Activated CD8-positive, alpha-beta T cell treated with anti-CD3 and anti-CD28 coated beads, Interleukin-2, amount 10 ng/mL, durations not matched to agents 7 days and 5 days (primary cell): ENCODE measurements around the gene FOCAD. TPM values are rescaled to one million over a fixed set of nuclear protein-coding genes. Genes with fewer than 3 reads are reported as not detected.

Experiments used
- ATAC-seq: fragments of 150-1000 bp; cut with Tn5 transposase; one replicate; pipeline ENCODE4 v1.10.0; 2021; ENCODE audit warnings: moderate library complexity
- CTCF ChIA-PET: fragments of 350-600 bp; sonication (Branson Sonifier 250); formaldehyde crosslinking; loops from one replicate; lab custom pipeline; 2021; ENCODE audit warnings: antibody characterized with exemption; lab: Charles Lee
- POLR2A ChIA-PET: fragments of 350-600 bp; sonication (Branson Sonifier 250); formaldehyde crosslinking; loops from one replicate; lab custom pipeline; 2021; ENCODE audit warnings: antibody characterized with exemption; lab: Charles Lee
- DNase-seq: peaks from one replicate; pipeline ENCODE4 v3.0.0-alpha.2; 2020
- H3K27ac Mint-ChIP-seq: one replicate; pipeline ENCODE4 v1.8.0; 2021; ENCODE audit warnings: mild to moderate bottlenecking, mixed read lengths
- H3K27me3 Mint-ChIP-seq: one replicate; pipeline ENCODE4 v1.8.0; 2021; ENCODE audit warnings: low read depth, mixed read lengths
- H3K36me3 Mint-ChIP-seq: one replicate; pipeline ENCODE4 v1.8.0; 2021; ENCODE audit warnings: low read depth, mixed read lengths
- H3K4me1 Mint-ChIP-seq: one replicate; pipeline ENCODE4 v1.8.0; 2021; ENCODE audit warnings: low read depth, mixed read lengths
- H3K4me3 Mint-ChIP-seq: one replicate; pipeline ENCODE4 v1.8.0; 2021; ENCODE audit warnings: mild to moderate bottlenecking, mixed read lengths
- H3K9me3 Mint-ChIP-seq: one replicate; pipeline ENCODE4 v1.8.0; 2022; ENCODE audit warnings: mixed read lengths; ENCODE audit not compliant: insufficient read depth
- total RNA-seq, 2 experiments: library from RNA; stranded (reverse); gene quantifications; one replicate each; pipeline ENCODE4 v1.2.3, GENCODE V29; 2021

Gene FOCAD
- total RNA-seq, 2 experiments from 2014 or later = 31.5 to 32.8 TPM

DNA sequence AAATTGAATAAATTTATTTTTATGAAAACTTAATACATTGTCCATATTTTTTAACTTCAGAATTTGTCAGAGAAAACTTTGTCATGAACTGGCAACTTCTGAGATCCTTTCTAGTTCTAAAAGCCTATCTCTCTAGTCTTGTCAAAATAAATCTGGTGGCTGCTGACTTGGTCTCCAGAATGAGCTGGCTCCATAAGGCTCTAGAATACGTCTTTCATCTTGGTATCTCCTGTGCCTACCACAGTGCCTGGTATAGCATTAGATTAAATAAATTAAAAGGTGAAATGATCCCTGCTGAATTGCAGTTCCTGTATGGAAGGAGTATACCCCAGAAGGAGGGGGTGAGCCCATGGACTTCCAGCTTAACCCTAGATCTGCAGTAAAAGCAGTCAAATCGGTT, 2.6 kb upstream of the FOCAD start:
- Mint-ChIP-seq H3K4me1 (peaks cover 20% of the 10 kb centered on the region), H3K4me3 (no peak overlapping the region), H3K36me3 (peaks cover under 1% of the 10 kb centered on the region), H3K9me3 (peaks cover under 1% of the 10 kb centered on the region), H3K27me3 (no peaks in the 10 kb centered on the region), H3K27ac (no peak overlapping the region)
- POLR2A ChIA-PET = no interaction called here
- CTCF ChIA-PET = interaction anchor here (3.0 kb wide), 1 partner anchor 57 kb away, joined by 14 read pairs; no protein-coding TSS in a partner anchor
- DNase-seq (no peak), ATAC-seq (no peak)

DNA sequence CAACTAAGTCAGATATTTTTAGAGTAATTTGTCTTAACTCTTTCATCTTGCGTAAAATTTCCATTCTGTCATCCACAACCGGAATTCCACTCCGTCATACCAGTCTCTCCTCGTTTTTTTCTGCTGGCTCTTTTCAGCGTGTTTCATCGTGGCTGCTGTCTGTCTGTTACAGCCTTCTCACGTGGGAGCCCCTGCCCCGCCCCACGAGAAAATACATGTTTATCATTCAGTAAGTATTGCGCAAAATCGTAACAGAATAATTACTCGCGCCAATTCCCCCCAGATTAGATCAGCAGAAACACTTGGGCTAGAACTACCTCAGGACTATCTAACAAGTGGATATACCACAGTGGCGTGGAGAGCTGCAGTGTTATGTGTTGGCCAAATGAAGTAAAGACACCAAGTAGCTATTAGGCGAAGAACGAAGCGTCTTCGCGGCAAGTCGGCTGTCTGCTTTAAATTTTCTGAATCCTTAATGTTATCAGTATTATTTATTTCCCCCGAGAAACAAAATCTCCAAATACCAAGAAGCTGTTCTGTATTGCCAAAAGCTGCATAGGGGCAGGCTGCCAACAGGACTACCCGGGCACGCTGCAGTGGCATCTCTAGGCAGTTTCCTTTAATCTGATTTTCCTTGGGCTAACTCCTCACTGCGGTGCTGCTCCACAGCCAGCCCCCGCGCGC, 566 bp upstream of the FOCAD start:
- peak overlapping the region; percentile 84 for H3K4me3 Mint-ChIP-seq
- H3K36me3 Mint-ChIP-seq = no peaks in the 10 kb centered on the region
- ChIA-PET POLR2A (interaction anchor here (0.6 to 2.5 kb wide), 9 partner anchors 24 to 473 kb away, joined by 3 to 27 read pairs (median 3); partner anchors contain the start of gene MLLT3), CTCF (interaction anchor here (1.1 to 1.7 kb wide), 4 partner anchors 9 to 258 kb away, joined by 4 to 10 read pairs (median 6); partner anchors contain the start of gene MLLT3)
- peak; percentile 51 for DNase-seq
- H3K27me3 Mint-ChIP-seq = no peaks in the 10 kb centered on the region
- no peaks in the 10 kb centered on the region for H3K9me3 Mint-ChIP-seq
- peak overlapping the region; percentile 54 for H3K27ac Mint-ChIP-seq
- peaks cover 20% of the 10 kb centered on the region for H3K4me1 Mint-ChIP-seq
- peak; percentile 3 for ATAC-seq

DNA sequence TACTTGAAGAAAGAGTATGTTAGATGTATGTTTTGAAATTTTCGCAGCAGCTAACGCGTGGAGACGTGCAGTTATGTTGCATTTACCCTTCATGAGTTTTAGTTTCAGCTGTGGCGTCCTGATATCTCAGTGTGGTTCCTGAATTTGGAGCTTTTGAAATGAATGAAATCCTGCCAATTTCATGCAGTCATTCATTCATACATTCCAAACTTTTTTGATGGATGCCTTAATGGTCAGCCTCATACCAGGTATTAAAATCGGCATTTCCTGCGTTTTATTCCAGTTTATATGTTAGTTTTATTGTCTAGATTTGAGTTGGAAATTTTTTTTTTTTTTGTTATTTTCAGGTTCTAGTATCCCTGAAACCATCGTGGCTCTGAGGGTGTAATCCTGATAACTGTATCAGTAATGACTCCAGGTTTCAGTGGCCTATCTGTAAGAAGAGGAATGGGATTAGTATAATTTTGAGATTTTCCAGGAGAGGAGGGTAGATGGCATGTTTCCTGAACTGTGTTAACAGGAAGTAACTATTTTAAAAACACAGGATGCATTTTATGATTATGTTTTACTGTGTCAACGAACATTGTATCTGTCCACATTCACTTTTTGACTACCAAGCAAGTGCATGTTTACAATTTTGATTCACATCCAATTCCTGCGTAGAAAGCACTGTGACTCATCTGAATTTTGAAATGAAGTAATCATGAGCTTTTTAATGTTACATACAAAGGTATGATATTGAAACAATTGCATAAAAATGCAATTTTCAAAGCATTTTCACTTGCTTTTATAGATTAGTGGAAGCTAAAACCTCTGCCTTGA, 1.0 kb downstream of the FOCAD start:
- DNase-seq (no peak), ATAC-seq (no peak)
- Mint-ChIP-seq H3K27ac (peak overlapping the region; percentile 82), H3K4me1 (peaks cover 20% of the 10 kb centered on the region), H3K4me3 (peak overlapping the region; percentile 84), H3K27me3 (no peaks in the 10 kb centered on the region), H3K9me3 (no peaks in the 10 kb centered on the region), H3K36me3 (no peaks in the 10 kb centered on the region)
- ChIA-PET POLR2A (interaction anchor here (0.9 to 2.5 kb wide), 6 partner anchors 11 to 290 kb away, joined by 3 to 27 read pairs (median 4); partner anchors contain the start of gene MLLT3), CTCF (interaction anchor here (0.8 to 2.1 kb wide), 9 partner anchors 8 to 330 kb away, joined by 3 to 10 read pairs (median 3); partner anchors contain the start of gene MLLT3)

DNA sequence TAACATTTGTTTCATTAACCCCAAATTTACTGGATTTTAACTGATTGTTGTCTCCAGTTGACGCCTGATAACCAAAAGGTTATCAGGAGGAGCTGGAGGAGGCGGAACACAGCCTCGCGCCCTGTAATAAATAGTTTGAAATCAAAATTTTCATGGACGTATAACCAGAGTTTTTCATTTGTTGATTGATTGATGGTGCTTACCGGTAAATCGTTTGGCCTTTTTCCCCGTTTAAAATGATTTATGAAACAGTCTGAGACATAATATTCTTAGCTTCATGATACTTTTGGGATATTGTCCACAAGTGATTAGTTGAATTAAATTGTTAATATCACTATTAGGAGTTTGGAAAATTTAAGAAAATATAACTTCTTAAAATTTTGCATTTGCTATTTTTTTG, 1.7 kb downstream of the FOCAD start:
- no peak overlapping the region for H3K27ac Mint-ChIP-seq
- no peaks in the 10 kb centered on the region for H3K27me3 Mint-ChIP-seq
- CTCF ChIA-PET = interaction anchor here (0.5 to 2.1 kb wide), 7 partner anchors 9 to 330 kb away, joined by 3 to 7 read pairs (median 3); no protein-coding TSS in a partner anchor
- POLR2A ChIA-PET = interaction anchor here (2.5 kb wide), 1 partner anchor 64 kb away, joined by 27 read pairs; the partner anchor contains the start of gene MLLT3
- DNase-seq (no peak), ATAC-seq (no peak)
- H3K36me3 Mint-ChIP-seq = no peaks in the 10 kb centered on the region
- no peaks in the 10 kb centered on the region for H3K9me3 Mint-ChIP-seq
- H3K4me1 Mint-ChIP-seq = peaks cover 19% of the 10 kb centered on the region
- H3K4me3 Mint-ChIP-seq = peak overlapping the region; percentile 84

DNA sequence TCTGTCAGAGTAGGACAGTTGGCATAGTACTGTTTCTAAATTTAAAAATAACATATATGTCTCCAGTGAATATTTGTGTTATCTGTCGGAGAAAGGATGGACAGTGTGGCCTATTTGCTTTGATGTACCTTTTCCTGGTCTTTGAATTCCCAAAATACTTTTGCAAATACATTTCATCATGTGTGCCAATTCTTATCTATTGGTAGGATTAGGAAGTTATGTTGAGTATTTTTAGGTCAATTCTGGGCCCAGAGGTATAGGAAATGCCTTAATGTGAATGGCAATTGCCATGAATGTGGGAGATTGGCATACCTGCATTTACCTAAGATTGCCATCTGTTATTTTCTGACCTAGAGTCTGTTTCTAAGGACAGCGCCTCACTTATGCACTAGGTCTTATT, 5.8 kb downstream of the FOCAD start:
- H3K27ac Mint-ChIP-seq = no peak overlapping the region
- no peak for ATAC-seq
- DNase-seq = no peak
- H3K27me3 Mint-ChIP-seq = no peaks in the 10 kb centered on the region
- ChIA-PET CTCF (interaction anchor here (1.0 to 1.5 kb wide), 2 partner anchors 18 to 49 kb away, joined by 3 to 5 read pairs; no protein-coding TSS in a partner anchor), POLR2A (no interaction called here)
- H3K9me3 Mint-ChIP-seq = no peaks in the 10 kb centered on the region
- peaks cover 9% of the 10 kb centered on the region for H3K4me1 Mint-ChIP-seq
- H3K36me3 Mint-ChIP-seq = peaks cover 3% of the 10 kb centered on the region
- no peak overlapping the region for H3K4me3 Mint-ChIP-seq

DNA sequence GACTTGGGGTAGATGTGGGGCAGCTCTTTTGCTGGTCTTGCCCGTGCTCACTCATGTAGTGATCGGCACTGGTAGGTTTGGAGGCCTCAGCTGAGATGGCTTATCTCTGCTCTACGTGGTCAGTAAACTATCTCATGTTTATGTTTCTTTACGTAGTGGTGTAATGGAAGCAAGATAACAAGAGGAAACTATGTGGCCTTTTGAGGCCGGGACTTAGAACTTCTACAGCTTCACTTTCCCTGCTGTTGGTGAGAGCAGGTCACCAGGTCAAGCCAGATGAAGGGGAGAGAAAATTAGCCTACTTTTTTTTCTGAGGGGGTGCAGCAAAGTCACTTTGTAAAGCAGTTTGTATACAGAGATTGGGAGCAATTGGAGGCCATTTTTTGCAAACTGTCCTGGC, 8.5 kb downstream of the FOCAD start:
- H3K4me1 Mint-ChIP-seq = peaks cover 4% of the 10 kb centered on the region
- CTCF ChIA-PET = no interaction called here
- no peak for ATAC-seq
- no peak overlapping the region for H3K27ac Mint-ChIP-seq
- H3K4me3 Mint-ChIP-seq = no peak overlapping the region
- no peak for DNase-seq
- H3K27me3 Mint-ChIP-seq = no peaks in the 10 kb centered on the region
- POLR2A ChIA-PET = no interaction called here
- H3K36me3 Mint-ChIP-seq = peaks cover 3% of the 10 kb centered on the region
- H3K9me3 Mint-ChIP-seq = no peaks in the 10 kb centered on the region

DNA sequence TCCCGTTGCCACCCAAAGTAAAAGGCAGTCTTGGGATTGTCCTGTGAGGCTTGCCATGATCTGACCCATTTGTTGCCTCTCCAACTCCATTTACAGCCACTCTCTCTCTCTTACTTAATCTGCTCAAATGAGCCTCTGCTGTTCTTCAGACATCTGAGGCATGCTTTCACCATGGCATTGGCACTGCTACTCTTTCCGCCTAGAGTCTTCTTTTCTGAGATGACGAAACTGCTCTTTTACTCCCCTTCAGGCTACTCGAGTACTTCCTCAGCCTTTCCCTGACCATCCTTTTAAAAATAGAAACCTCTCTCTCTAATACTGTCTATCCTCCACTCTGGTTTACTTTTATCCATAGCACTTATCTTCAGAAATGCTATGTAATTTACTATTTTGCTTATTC, 9.0 kb downstream of the FOCAD start:
- no peaks in the 10 kb centered on the region for H3K9me3 Mint-ChIP-seq
- peaks cover 4% of the 10 kb centered on the region for H3K4me1 Mint-ChIP-seq
- CTCF ChIA-PET = no interaction called here
- no peak for DNase-seq
- POLR2A ChIA-PET = no interaction called here
- peaks cover 3% of the 10 kb centered on the region for H3K36me3 Mint-ChIP-seq
- H3K27ac Mint-ChIP-seq = no peak overlapping the region
- no peak overlapping the region for H3K4me3 Mint-ChIP-seq
- no peak for ATAC-seq
- no peaks in the 10 kb centered on the region for H3K27me3 Mint-ChIP-seq

DNA sequence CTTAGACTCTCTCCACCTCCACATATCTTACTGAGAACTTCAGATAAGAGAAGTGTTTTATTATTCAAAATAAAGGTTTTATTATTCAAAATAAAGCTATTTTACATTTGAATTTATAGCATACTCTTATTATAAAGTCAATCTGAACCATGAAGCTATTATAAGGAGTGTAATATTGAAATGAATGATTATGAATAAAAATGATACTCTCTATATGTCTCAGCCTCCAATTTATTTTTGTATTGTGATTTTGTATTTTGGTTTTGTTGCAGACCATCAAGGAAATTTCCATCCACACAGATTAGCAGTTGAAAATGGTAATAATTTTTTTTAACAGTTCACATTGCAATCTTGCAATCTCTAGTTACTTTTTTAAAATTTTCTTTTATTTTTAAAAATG, 10.2 kb downstream of the FOCAD start:
- peaks cover 3% of the 10 kb centered on the region for H3K36me3 Mint-ChIP-seq
- H3K27ac Mint-ChIP-seq = no peak overlapping the region
- ChIA-PET POLR2A (no interaction called here), CTCF (no interaction called here)
- H3K9me3 Mint-ChIP-seq = no peaks in the 10 kb centered on the region
- ATAC-seq (no peak), DNase-seq (no peak)
- H3K4me1 Mint-ChIP-seq = peaks cover 10% of the 10 kb centered on the region
- no peaks in the 10 kb centered on the region for H3K27me3 Mint-ChIP-seq
- H3K4me3 Mint-ChIP-seq = no peak overlapping the region

DNA sequence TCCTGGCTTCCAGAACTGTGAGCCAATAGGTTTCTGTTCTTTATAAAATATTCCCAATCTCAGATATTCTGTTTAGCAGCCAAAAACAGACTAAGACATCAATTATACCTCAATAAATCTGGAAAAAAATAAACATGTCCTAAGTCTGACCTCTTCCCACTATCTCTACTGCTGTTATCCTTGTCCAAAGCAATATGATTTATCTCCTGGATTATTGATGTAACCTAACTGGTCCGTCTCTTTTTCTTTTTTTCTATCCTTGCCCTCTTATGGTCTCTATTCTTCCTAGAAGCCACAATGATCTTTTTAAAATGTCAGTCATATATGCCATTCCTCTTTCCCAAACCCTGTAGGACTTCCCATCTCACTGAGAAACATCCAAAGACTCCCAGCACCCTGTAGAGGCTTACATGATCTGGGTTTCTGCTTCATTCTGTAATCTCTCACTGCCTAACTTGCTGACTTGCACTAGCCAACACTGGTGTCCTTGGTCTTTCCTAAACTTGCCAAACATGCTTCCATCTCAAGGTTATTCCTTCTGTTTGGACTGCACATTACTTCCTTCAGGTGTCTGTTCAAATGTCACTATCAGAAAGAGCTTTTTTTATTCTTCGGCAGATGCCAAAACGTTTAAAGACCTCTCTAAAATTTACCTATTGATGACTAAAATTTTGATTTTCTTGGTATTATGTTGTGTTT, 13.1 kb downstream of the FOCAD start:
- ChIA-PET POLR2A (interaction anchor here (0.7 kb wide), 1 partner anchor 81 kb away, joined by 3 read pairs; no protein-coding TSS in a partner anchor), CTCF (no interaction called here)
- Mint-ChIP-seq H3K4me1 (peaks cover 11% of the 10 kb centered on the region), H3K27ac (no peak overlapping the region), H3K9me3 (no peaks in the 10 kb centered on the region), H3K36me3 (peaks cover 3% of the 10 kb centered on the region), H3K27me3 (no peaks in the 10 kb centered on the region), H3K4me3 (no peak overlapping the region)
- no peak for DNase-seq
- ATAC-seq = no peak

DNA sequence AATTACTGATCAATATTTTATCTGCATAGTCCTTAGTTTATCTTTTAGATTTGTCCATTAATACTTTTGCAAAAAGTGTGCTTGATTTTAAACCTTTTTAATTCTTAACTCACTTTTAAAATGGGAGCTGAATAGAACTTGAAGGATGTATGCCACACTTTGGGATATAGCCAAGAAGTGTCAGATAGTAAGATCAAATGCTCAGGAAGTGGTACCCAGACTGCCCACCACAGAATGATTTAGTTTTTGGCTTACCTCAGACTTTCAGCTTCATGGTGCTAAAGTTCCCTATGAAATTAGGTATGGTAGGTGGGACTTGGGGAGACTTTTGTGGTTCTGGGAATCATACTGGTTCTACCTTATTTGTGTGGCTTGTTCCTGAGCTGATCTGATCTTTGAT, 14.7 kb downstream of the FOCAD start:
- POLR2A ChIA-PET = interaction anchor here (0.5 kb wide), 1 partner anchor 535 kb away, joined by 3 read pairs; no protein-coding TSS in a partner anchor
- no peak overlapping the region for H3K4me3 Mint-ChIP-seq
- CTCF ChIA-PET = interaction anchor here (1.0 kb wide), 1 partner anchor 199 kb away, joined by 3 read pairs; no protein-coding TSS in a partner anchor
- H3K27me3 Mint-ChIP-seq = no peaks in the 10 kb centered on the region
- H3K27ac Mint-ChIP-seq = no peak overlapping the region
- H3K9me3 Mint-ChIP-seq = no peaks in the 10 kb centered on the region
- peaks cover 3% of the 10 kb centered on the region for H3K36me3 Mint-ChIP-seq
- DNase-seq (no peak), ATAC-seq (no peak)
- H3K4me1 Mint-ChIP-seq = peaks cover 7% of the 10 kb centered on the region

DNA sequence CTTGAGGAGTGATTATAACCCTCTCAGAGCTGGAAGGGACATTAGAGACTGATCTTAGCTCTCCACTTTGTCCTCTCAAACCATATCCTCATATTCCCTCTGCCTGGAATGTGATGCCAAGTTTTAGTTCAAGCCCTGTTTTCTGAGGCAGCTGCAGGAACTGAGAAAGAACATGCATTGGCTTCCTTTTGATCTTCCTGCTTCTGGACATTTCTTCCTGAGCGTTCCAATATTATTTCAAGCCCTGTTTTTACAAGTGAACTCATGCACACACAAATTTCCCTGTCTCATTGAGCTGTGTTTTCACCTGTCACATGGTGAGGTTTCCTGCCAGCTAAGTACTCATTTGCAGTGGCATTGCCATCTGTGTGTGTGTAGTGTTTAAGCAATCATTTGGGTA, 17.0 kb downstream of the FOCAD start:
- Mint-ChIP-seq H3K4me1 (peaks cover 7% of the 10 kb centered on the region), H3K27me3 (no peaks in the 10 kb centered on the region), H3K36me3 (no peaks in the 10 kb centered on the region), H3K9me3 (no peaks in the 10 kb centered on the region), H3K27ac (no peak overlapping the region), H3K4me3 (no peak overlapping the region)
- POLR2A ChIA-PET = interaction anchor here (0.7 kb wide), 2 partner anchors 149 to 311 kb away, joined by 3 read pairs; no protein-coding TSS in a partner anchor
- ATAC-seq = no peak
- DNase-seq = no peak
- CTCF ChIA-PET = interaction anchor here (1.3 kb wide), 1 partner anchor 77 kb away, joined by 3 read pairs; no protein-coding TSS in a partner anchor
